NCI-H2081 treated with DMSO at 0.1 percent for 48 hours (cell line): ENCODE results near the gene NPDC1.
"Not testable (repeated sequence)": the region's sequence is repeated elsewhere in the genome, so short reads cannot be mapped to it uniquely, and the experiment has no call there.

Experiments used
- DNase-seq: peaks from one replicate; lab custom pipeline; 2025; lab: John Stamatoyannopoulos, UW

The NPDC1 gene

GRCh38 chr9:137039611-137040366 lies 6.2 kb downstream of the NPDC1 start:
- no peak for DNase-seq

GRCh38 chr9:137038916-137039315 lies 7.1 kb downstream of the NPDC1 start:
- no peak for DNase-seq

- DNase-seq = no peak
Measured at GRCh38 chr9:137037483-137037882, 8.5 kb downstream of the NPDC1 start.

GRCh38 chr9:137037035-137037434 lies 8.9 kb downstream of the NPDC1 start:
- DNase-seq = no peak

GRCh38 chr9:137035937-137036336 lies 10.0 kb downstream of the NPDC1 start:
- DNase-seq = no peak

GRCh38 chr9:137035507-137035834 lies 10.5 kb downstream of the NPDC1 start:
- no peak for DNase-seq

- peak; percentile 31 for DNase-seq
Measured at GRCh38 chr9:137034709-137035506, 11.1 kb downstream of the NPDC1 start.

GRCh38 chr9:137034039-137034708 lies 11.8 kb downstream of the NPDC1 start:
- no peak for DNase-seq

- not testable (repeated sequence) for DNase-seq
Measured at GRCh38 chr9:137033481-137033880, 12.5 kb downstream of the NPDC1 start.

- DNase-seq = no peak
Measured at GRCh38 chr9:137032858-137033257, 13.1 kb downstream of the NPDC1 start.

- DNase-seq = no peak
Measured at GRCh38 chr9:137031904-137032640, 13.9 kb downstream of the NPDC1 start, which contains the start of gene FUT7. TSS of gene FUT7 (minus strand) at chr9:137032088. CDS start at chr9:137031991, 97 bp downstream.

- no peak for DNase-seq
Measured at GRCh38 chr9:137030538-137031527, 15.1 kb downstream of the NPDC1 start.

GRCh38 chr9:137030006-137030405 lies 16.0 kb downstream of the NPDC1 start:
- no peak for DNase-seq

- DNase-seq = no peak
Measured at GRCh38 chr9:137029058-137029936, 16.7 kb downstream of the NPDC1 start.

- no peak for DNase-seq
Measured at GRCh38 chr9:137028263-137029057, 17.5 kb downstream of the NPDC1 start.

- DNase-seq = no peak
Measured at GRCh38 chr9:137027369-137028262, 18.4 kb downstream of the NPDC1 start, which contains the start of gene ABCA2. TSS of gene ABCA2 (minus strand) at chr9:137028237. CDS start at chr9:137028140, 97 bp downstream.

- DNase-seq = no peak
Measured at GRCh38 chr9:137026828-137027227, 19.1 kb downstream of the NPDC1 start.

GRCh38 chr9:137026384-137026783 lies 19.6 kb downstream of the NPDC1 start:
- DNase-seq = no peak
